Measurements from ENCODE around the gene LRBA. TPM values are rescaled to one million over a fixed set of nuclear protein-coding genes. Genes with fewer than 3 reads are reported as not detected.

The LRBA gene
- total and polyA plus RNA-seq, 9 of the 15 experiments (the other 6 are each of a cell fraction or from before 2014, with no cell fraction given): 24.2 to 88.7 (median 59.7) TPM

GRCh38 chr4:150579551-150580234 lies 435.4 kb downstream of the LRBA start (continued):
- TF ChIP-seq ZBTB8A (IDR thresholded peaks at IDR 0.05; ENCODE audit: partially characterized antibody) (no peak), ERF (CRISPR knock-in tag; IDR thresholded peaks at IDR 0.05) (no peak), ZNF24 (IDR thresholded peaks at IDR 0.05) (no peak), TGIF2 (CRISPR knock-in tag; IDR thresholded peaks at IDR 0.05) (no peak), GTF3C2 (IDR thresholded peaks at IDR 0.05; ENCODE audit: borderline replicate concordance, extremely low read depth, insufficient read length) (no peak)
- TF ChIP-seq, protein P1, sequence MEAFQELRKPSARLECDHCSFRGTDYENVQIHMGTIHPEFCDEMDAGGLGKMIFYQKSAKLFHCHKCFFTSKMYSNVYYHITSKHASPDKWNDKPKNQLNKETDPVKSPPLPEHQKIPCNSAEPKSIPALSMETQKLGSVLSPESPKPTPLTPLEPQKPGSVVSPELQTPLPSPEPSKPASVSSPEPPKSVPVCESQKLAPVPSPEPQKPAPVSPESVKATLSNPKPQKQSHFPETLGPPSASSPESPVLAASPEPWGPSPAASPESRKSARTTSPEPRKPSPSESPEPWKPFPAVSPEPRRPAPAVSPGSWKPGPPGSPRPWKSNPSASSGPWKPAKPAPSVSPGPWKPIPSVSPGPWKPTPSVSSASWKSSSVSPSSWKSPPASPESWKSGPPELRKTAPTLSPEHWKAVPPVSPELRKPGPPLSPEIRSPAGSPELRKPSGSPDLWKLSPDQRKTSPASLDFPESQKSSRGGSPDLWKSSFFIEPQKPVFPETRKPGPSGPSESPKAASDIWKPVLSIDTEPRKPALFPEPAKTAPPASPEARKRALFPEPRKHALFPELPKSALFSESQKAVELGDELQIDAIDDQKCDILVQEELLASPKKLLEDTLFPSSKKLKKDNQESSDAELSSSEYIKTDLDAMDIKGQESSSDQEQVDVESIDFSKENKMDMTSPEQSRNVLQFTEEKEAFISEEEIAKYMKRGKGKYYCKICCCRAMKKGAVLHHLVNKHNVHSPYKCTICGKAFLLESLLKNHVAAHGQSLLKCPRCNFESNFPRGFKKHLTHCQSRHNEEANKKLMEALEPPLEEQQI (IDR thresholded peaks at IDR 0.05): peak; percentile 97
- TF ChIP-seq, protein P2, sequence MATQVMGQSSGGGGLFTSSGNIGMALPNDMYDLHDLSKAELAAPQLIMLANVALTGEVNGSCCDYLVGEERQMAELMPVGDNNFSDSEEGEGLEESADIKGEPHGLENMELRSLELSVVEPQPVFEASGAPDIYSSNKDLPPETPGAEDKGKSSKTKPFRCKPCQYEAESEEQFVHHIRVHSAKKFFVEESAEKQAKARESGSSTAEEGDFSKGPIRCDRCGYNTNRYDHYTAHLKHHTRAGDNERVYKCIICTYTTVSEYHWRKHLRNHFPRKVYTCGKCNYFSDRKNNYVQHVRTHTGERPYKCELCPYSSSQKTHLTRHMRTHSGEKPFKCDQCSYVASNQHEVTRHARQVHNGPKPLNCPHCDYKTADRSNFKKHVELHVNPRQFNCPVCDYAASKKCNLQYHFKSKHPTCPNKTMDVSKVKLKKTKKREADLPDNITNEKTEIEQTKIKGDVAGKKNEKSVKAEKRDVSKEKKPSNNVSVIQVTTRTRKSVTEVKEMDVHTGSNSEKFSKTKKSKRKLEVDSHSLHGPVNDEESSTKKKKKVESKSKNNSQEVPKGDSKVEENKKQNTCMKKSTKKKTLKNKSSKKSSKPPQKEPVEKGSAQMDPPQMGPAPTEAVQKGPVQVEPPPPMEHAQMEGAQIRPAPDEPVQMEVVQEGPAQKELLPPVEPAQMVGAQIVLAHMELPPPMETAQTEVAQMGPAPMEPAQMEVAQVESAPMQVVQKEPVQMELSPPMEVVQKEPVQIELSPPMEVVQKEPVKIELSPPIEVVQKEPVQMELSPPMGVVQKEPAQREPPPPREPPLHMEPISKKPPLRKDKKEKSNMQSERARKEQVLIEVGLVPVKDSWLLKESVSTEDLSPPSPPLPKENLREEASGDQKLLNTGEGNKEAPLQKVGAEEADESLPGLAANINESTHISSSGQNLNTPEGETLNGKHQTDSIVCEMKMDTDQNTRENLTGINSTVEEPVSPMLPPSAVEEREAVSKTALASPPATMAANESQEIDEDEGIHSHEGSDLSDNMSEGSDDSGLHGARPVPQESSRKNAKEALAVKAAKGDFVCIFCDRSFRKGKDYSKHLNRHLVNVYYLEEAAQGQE (IDR thresholded peaks at IDR 0.05; ENCODE audit: borderline replicate concordance): no peak
- TF ChIP-seq, protein P2 (CRISPR knock-in tag; IDR thresholded peaks at IDR 0.05; ENCODE audit: low read depth): no peak

All from K562 (cell line).